AG09309 (cell line): ENCODE results near the gene THSD4.

Experiments used
- DNase-seq: peaks from one replicate; pipeline ENCODE4 v3.0.0-alpha.2; 2010; ENCODE audit warnings: low read depth
- H3K4me3 ChIP-seq: 2 replicates; pipeline ENCODE4 v1.5.1; 2011; ENCODE audit warnings: mild to moderate bottlenecking, low read depth, low read length, moderate library complexity; ENCODE audit not compliant: control insufficient read depth
- TF ChIP-seq, protein P1 (sequence below): IDR thresholded peaks from 2 replicates; pipeline ENCODE4 v1.5.1; 2011; ENCODE audit warnings: mild to moderate bottlenecking, low read depth, low read length, inconsistent platforms; ENCODE audit not compliant: insufficient read depth, control insufficient read depth; ENCODE audit errors: missing control alignments

THSD4 gene

DNA sequence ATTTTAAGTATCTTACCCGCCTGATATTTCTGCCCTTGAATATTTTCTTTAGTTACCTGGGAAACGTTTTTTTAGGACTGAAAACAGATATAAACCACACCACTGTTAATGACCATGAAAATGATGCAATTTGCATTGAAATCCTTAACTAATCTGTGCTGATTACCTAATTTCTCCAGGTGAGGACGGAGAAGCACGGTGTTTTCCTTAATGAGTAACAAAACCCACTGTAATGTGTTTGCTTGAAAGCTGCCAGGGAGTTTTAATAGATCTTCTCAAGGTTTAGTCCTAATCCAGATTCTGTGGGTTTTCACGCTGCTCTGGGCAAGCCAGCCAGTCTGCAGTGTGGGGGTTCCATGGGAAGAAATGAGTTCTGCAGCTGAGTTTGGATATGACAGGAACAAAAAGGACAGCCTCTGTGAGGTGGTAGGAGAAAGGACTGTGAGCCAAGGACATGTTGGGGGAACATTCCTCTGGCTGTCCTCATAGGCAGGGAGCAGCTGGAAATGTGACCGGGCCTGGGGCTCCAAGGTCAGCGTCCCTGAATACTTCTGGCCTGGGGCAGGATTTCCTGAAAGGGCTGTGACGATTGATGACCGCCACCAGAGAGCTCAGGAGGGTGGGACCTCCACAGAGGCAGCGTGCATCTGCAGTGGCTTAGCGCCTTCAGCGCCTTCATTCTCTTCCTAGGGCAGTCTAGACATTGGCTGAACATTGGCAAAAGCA, 18.6 kb downstream of the THSD4 start:
- no peak for DNase-seq
- TF ChIP-seq, protein P1, sequence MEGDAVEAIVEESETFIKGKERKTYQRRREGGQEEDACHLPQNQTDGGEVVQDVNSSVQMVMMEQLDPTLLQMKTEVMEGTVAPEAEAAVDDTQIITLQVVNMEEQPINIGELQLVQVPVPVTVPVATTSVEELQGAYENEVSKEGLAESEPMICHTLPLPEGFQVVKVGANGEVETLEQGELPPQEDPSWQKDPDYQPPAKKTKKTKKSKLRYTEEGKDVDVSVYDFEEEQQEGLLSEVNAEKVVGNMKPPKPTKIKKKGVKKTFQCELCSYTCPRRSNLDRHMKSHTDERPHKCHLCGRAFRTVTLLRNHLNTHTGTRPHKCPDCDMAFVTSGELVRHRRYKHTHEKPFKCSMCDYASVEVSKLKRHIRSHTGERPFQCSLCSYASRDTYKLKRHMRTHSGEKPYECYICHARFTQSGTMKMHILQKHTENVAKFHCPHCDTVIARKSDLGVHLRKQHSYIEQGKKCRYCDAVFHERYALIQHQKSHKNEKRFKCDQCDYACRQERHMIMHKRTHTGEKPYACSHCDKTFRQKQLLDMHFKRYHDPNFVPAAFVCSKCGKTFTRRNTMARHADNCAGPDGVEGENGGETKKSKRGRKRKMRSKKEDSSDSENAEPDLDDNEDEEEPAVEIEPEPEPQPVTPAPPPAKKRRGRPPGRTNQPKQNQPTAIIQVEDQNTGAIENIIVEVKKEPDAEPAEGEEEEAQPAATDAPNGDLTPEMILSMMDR: no peak
- no peak overlapping the region for H3K4me3 ChIP-seq

DNA sequence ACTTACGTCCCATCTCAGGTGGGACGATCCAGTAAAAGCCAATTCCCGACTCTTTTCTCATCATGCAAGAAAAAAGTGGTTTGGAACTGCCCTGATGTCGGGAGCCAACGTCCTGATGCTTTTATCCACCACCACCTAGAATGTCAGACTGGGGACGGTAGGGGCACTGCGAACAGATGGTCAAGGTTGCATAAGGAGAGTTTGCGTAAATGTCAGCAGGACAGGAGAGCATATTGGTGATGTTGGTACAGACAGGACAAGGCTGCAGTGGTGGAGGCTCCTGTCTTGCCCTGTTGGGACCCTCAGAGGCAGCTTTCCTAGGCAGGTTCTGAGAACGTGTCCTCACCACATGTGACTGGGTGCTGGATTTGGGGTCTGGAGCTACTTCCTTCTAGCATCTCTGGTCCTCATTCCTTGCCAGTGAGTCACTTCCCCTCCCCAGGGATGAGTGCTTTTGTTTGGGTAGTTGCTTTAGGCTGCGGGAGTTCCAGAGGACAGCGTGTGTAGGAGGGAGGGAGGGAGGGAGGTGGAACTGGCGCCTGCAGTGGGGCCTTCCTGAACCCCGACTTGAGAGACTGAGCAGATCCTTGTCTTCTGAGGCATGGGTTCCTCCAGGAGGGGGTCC, 21.0 kb downstream of the THSD4 start:
- TF ChIP-seq, protein P1: no peak
- peak; percentile 37 for DNase-seq
- no peak overlapping the region for H3K4me3 ChIP-seq

DNA sequence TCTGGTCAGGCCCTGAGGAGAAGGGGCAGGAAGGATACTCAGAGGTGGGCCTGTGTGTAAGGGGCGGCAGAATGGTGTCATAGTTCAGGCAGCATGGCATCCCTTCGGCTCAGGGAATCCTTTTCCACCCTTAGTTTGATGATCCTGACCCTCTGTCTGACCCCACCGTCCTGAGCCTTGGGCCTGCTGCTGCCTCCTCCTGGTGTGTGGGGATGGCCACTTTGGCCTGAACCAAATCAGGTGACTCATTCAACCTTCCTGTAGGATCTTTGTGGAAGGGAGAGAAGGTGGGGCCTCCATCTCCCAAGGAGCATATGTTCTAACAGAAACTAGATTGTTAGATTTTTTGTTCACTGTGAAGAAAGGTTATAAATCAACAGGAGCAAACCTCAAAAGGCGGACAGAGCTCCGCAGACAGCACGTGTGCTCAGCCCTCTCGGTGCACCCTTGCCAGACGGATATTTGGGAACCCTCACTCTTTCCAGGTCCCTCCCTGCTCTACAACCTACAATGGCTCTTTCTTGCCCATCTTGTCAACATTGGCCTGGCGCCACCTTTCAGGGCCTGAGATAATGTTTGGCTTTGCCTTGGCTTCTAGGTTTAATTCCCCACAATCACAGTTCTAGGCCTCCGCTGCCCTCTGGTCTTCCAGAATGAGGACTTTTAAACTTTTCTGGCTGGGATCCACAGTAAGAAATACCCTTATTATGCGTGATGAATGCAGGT, 21.7 kb downstream of the THSD4 start:
- TF ChIP-seq, protein P1: peak; percentile 20
- no peak for DNase-seq

GRCh38 chr15:71138473-71138872, 23.2 kb downstream of the THSD4 start:
- TF ChIP-seq, protein P1: no peak
- no peak overlapping the region for H3K4me3 ChIP-seq
- DNase-seq: no peak

More for the DNA sequence above, 21.7 kb downstream of the THSD4 start:
- no peak overlapping the region for H3K4me3 ChIP-seq

DNA sequence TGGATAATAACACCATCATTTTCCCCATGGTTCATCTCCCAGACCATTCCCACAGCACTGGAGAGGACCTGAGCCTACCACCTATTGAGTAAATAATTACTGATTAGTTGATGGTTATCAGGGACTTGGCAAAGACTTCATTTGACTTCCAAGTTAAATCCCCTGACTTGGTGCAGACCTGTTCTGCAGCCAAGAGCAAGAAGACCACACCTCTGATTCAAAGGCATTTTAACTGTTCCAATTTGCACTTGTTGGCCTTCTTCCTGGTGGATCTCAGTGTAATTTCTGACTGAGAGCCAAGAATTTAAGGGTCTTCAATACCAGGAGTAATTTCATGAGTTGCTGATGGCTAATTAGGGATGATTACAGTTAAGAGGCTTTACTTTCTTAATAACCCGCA, 24.0 kb downstream of the THSD4 start:
- no peak for DNase-seq
- TF ChIP-seq, protein P1: no peak

GRCh38 chr15:71141572-71141971, 26.3 kb downstream of the THSD4 start:
- no peak overlapping the region for H3K4me3 ChIP-seq
- TF ChIP-seq, protein P1: no peak
- DNase-seq: no peak

More for the DNA sequence above, 24.0 kb downstream of the THSD4 start:
- H3K4me3 ChIP-seq: no peak overlapping the region
